Mammary epithelial cell (primary cell): ENCODE measurements around the gene NISCH.

Experiments used
- EZH2 ChIP-seq: IDR thresholded peaks from 2 replicates; pipeline ENCODE4 v1.6.1; 2012; ENCODE audit warnings: low read length, inconsistent platforms, borderline replicate concordance
- TF ChIP-seq, protein P1 (sequence below), 2 donors: IDR thresholded peaks in 1 of 2; conservative IDR thresholded peaks in 1 of 2; 2 replicates each; pipeline ENCODE4 v1.5.1; 2011 to 2012; ENCODE audit warnings: inconsistent platforms in 2 of 2, low read length in 2 of 2, mild to moderate bottlenecking in 2 of 2, control low read depth in 1 of 2, low read depth in 1 of 2; ENCODE audit not compliant: insufficient read depth in 1 of 2; ENCODE audit errors: extremely low read depth in 1 of 2

- TF ChIP-seq, protein P1, sequence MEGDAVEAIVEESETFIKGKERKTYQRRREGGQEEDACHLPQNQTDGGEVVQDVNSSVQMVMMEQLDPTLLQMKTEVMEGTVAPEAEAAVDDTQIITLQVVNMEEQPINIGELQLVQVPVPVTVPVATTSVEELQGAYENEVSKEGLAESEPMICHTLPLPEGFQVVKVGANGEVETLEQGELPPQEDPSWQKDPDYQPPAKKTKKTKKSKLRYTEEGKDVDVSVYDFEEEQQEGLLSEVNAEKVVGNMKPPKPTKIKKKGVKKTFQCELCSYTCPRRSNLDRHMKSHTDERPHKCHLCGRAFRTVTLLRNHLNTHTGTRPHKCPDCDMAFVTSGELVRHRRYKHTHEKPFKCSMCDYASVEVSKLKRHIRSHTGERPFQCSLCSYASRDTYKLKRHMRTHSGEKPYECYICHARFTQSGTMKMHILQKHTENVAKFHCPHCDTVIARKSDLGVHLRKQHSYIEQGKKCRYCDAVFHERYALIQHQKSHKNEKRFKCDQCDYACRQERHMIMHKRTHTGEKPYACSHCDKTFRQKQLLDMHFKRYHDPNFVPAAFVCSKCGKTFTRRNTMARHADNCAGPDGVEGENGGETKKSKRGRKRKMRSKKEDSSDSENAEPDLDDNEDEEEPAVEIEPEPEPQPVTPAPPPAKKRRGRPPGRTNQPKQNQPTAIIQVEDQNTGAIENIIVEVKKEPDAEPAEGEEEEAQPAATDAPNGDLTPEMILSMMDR (conservative IDR thresholded peaks at IDR 0.05 in 1 of 2, IDR thresholded peaks at IDR 0.05 in 1 of 2; ENCODE audit: extremely low read depth in 1 of 2, insufficient read depth in 1 of 2, low read depth in 1 of 2, low read length in 2 of 2): no peak
- TF ChIP-seq EZH2: no peak
Measured at GRCh38 chr3:52494886-52495495, 39.6 kb downstream of the NISCH start, which contains the start of gene STAB1.
